Non-pigmented ciliary epithelial cell (primary cell): ENCODE results near the gene CDYL2.
"Not testable (repeated sequence)": the region's sequence is repeated elsewhere in the genome, so short reads cannot be mapped to it uniquely, and the experiment has no call there.

Experiments
- DNase-seq: peaks from one replicate; pipeline ENCODE4 v3.0.0-alpha.2; 2010; ENCODE audit warnings: low read depth

Gene CDYL2

GRCh38 chr16:80804526-80805383 is at the start of gene CDYL2:
TSS of gene CDYL2 (minus strand) at chr16:80804598. CDS start at chr16:80804173, 425 bp downstream.
- no peak for DNase-seq

GRCh38 chr16:80852261-80852872 is 48.0 kb upstream of the CDYL2 start:
- peak; percentile 1 for DNase-seq

- DNase-seq, result no peak
Measured at GRCh38 chr16:80851831-80852230, 47.4 kb upstream of the CDYL2 start.

- no peak for DNase-seq
Measured at GRCh38 chr16:80850757-80851156, 46.4 kb upstream of the CDYL2 start.

GRCh38 chr16:80848862-80849261 is 44.5 kb upstream of the CDYL2 start:
- no peak for DNase-seq

- no peak for DNase-seq
Measured at GRCh38 chr16:80846680-80847079, 42.3 kb upstream of the CDYL2 start.

GRCh38 chr16:80846275-80846674 is 41.9 kb upstream of the CDYL2 start:
- no peak for DNase-seq

GRCh38 chr16:80844395-80844794 is 40.0 kb upstream of the CDYL2 start:
- no peak for DNase-seq

- no peak for DNase-seq
Measured at GRCh38 chr16:80841231-80841630, 36.8 kb upstream of the CDYL2 start.

- no peak for DNase-seq
Measured at GRCh38 chr16:80837533-80838147, 33.2 kb upstream of the CDYL2 start.

GRCh38 chr16:80836846-80837245 is 32.4 kb upstream of the CDYL2 start:
- no peak for DNase-seq

GRCh38 chr16:80836202-80836601 is 31.8 kb upstream of the CDYL2 start:
- DNase-seq, result no peak

- DNase-seq, result no peak
Measured at GRCh38 chr16:80831039-80831438, 26.6 kb upstream of the CDYL2 start.

- no peak for DNase-seq
Measured at GRCh38 chr16:80828495-80828894, 24.1 kb upstream of the CDYL2 start.

- no peak for DNase-seq
Measured at GRCh38 chr16:80827007-80827406, 22.6 kb upstream of the CDYL2 start.

GRCh38 chr16:80825365-80825758 is 21.0 kb upstream of the CDYL2 start:
- no peak for DNase-seq

- peak; percentile 32 for DNase-seq
Measured at GRCh38 chr16:80824623-80825364, 20.4 kb upstream of the CDYL2 start.

- DNase-seq, result no peak
Measured at GRCh38 chr16:80819988-80820387, 15.6 kb upstream of the CDYL2 start.

GRCh38 chr16:80816356-80816755 is 12.0 kb upstream of the CDYL2 start:
- no peak for DNase-seq

GRCh38 chr16:80815278-80815677 is 10.9 kb upstream of the CDYL2 start:
- not testable (repeated sequence) for DNase-seq

GRCh38 chr16:80812593-80812992 is 8.2 kb upstream of the CDYL2 start:
- DNase-seq, result no peak

GRCh38 chr16:80809366-80809765 is 5.0 kb upstream of the CDYL2 start:
- no peak for DNase-seq
